ENCODE measurements around the gene NUP35.

GRCh38 chr2:183117226-183117625 lies 7.0 kb upstream of the NUP35 start:
- TF ChIP-seq EZH2 (IDR thresholded peaks at IDR 0.05; ENCODE audit: insufficient read depth, poor library complexity, severe bottlenecking) = no peak
- TF ChIP-seq EZH2phosphoT487 (IDR thresholded peaks at IDR 0.05; ENCODE audit: insufficient read depth, low read depth) = no peak

All from GM23248 (cell line).